HG03460 (cell line): ENCODE measurements around the gene APOBEC3F.
A peak's percentile ranks its signal among the peaks of the same experiment; 100 is the strongest.
"Not testable (repeated sequence)": the region's sequence is repeated elsewhere in the genome, so short reads cannot be mapped to it uniquely, and the experiment has no call there.

Experiments
- ATAC-seq: cut with Tn5 transposase; IDR thresholded peaks from one replicate; pipeline ENCODE4 v1.9.1; 2021; ENCODE audit not compliant: unreplicated experiment

Gene APOBEC3F

DNA sequence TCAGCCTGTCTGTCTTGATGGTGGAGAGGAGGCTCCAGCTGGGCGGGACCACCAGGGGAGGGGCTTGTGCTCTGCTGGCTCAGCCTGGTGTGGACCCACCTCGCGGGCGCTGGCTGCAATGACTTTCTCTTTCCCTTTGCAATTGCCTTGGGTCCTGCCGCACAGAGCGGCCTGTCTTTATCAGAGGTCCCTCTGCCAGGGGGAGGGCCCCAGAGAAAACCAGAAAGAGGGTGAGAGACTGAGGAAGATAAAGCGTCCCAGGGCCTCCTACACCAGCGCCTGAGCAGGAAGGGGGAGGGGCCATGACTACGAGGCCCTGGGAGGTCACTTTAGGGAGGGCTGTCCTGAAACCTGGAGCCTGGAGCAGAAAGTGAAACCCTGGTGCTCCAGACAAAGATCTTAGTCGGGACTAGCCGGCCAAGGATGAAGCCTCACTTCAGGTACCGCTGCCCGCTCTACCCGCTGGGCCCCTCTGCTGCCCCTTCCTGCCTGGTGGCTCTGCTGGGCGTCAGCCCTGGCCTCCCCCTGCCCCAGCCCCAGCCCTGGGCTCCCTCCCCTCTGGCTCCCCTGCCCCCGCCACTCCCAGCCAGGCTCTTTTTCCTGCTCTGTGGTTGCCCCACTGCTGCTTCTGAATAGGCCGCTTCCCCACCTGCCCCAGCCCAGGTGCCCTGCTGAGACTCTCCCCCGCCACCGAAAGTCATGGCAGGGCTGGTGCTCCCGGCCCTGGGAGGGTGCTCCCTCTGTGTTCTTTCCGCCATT is at the start of gene APOBEC3F:
Gene APOBEC3F (plus strand): TSS at position 327 of the 759 bp plus-strand sequence. CDS start 97 bp downstream, at position 424.
- peak; percentile 81 for ATAC-seq

DNA sequence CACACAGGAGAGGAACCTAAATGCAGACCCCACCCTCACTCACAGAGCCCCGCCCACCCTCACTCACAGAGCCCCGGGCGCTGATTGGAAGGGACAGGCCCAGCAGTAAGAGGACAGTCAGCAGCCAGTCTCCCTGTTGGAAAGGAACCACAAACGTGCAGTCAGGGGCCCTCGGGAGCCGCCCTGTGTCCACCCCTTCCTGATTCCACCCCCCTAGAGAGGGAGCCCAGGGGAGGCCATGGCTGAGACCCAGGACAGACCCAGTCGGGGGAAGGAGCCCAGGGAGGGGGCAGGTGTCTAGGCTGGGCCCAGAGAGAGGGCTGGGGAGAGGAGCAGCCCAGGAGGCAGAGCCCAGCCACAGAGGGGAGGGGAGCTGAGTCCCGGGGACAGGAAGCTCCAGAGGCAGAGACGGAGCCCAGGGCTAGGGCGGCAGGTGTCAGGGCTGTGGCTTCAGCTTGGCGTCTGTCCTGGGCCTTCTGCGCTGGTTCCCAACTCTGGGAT is 47.7 kb upstream of the APOBEC3F start:
- ATAC-seq, result not testable (repeated sequence)

- ATAC-seq, result no peak
These were observed 44.6 kb upstream of the APOBEC3F start for GRCh38 chr22:38996105-38996504.

- no peak for ATAC-seq
These were observed 43.1 kb upstream of the APOBEC3F start for GRCh38 chr22:38997518-38997917.

DNA sequence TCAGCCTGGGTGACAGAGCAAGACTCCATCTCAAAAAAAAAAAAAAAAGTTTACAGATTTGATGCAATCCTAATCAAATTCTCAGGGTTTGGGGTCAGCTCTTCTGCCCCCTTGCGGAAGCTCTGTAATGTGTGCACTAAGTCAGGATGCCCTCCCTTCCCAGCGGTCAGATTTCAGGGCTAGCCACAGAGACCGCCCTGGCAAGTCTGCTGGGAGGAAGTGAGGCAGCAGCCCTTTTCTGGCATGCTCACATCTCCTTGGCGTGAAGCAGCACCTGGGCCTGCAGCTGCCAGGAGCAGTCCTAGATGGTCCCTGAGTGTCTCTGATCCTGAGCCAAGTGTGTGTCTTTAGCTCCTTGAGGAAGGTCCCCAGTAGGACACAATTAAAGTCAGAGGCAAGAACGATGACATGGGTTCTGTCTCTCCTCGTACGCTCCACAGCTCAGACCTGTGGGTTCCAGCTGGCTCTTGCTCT is 37.5 kb upstream of the APOBEC3F start:
- ATAC-seq, result no peak

DNA sequence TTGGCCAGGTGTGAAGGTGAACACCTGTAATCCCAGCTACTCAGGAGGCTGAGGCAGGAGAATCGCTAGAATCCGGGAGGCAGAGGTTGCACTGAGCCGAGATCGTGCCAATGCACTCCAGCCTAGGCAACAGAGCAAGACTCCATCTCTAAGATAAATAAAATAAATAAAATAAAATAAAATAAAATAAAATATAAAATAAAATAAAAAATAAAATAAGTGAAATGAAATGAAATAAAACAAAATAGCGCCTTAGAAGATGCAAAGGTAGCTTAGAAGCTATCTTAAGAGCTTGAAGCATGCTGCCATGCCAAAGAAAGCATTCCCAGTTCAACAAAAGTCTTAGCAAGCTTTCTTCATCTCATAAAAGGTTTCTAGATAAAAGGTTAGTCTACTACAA is 33.5 kb upstream of the APOBEC3F start:
- no peak for ATAC-seq

DNA sequence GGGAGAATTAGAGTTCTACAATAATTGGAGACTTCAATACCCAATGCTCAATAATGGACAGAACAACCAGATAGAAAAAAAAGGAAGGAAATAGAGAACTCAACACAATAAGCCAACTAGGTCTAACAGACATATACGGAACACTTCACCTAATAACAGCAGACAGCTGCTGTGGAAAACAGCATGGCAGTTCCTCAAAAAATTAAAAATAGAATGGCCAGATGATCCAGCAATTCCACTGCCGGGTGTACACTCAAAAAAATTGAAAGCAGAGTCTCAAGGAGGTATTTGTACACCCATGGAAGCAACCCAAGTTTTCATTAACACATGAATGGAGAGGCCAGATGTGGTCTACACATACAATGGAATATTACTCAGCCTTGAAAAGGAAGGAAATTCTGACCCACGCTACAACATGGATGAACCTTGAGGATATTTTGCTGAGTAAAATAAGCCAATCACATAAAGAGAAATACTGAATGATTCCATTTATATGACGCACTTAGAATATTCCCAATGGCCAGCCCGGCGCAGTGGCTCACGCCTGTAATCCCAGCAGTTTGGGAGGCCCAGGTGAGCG is 32.3 kb upstream of the APOBEC3F start:
- ATAC-seq, result not testable (repeated sequence)

DNA sequence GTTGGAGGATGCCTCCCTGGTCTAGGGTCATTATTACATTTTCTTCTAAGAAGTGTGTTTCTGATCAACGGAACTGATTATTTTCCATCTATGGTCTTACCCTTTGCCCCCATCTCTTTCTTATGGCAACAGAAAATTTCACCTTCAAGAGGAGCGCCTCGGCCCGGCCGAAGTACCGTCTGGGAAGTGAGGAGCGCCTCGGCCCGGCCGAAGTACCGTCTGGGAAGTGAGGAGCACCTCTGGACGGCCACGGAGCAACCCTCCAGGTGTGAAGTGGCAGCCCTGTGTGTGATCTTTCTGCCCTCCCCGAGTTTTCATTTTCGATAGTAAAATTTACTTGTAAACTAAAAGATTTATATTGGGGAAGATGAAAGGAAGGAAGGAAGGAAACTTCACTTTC is 29.7 kb upstream of the APOBEC3F start:
- no peak for ATAC-seq

DNA sequence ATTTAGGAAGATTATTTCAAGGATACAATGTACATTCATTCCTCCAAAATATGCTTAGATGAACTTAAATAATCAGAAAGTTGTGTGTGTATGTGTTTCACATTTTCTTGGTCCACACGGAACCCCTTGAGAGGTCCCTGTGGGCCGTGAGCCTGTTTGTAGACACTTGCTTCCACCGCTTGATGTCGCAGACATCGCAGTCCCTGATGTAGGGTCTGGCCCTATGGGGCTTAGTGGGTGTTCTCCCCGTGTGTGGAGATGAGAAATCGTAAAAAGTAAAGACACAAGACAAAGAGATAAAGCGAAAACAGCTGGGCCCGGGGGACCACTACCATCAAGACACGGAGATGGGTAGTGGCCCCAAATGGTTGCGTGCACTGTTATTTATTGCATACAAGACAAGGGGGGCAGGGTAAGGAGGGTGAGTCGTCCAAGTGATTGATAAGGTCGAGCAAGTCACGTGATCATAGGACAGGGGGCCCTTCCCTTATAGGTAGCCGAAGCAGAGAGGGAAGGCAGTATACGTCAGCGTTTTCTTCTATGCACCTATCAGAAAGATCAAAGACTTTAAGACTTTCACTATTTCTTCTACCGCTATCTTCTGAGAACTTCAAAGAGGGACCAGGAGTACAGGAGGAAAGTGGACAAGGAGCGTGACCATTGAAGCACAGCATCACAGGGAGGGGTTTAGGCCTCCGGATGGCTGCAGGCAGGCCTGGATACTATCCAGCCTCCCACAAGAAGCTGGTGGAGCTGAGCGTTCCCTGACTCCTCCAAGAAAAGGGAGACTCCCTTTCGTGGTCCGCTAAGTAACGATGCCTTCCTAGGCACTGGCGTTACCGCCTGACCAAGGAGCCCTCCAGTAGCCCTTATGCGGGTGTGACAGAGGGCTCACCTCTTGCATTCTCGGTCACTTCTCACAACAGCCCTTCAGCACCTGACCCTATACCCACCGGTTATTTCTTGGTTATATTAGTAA is 27.8 kb upstream of the APOBEC3F start:
- no peak for ATAC-seq

DNA sequence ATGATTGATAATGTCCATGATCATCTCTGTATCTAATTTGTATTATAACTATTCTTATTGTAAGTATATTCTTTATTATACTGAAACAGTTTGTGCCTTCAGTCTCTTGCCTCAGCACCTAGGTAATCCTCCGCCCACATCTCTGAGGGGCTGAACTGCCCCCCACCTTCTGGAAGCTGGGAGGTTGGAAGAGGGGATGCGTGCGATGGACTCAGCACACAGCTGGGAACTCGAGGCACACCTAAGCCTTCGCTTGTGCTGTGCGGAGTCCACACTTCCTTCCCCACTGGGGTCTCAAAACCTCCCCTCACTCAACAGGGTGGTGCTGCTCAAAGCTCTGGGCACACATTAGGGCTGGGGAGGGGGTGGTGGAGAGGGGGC is 27.1 kb upstream of the APOBEC3F start:
- ATAC-seq, result not testable (repeated sequence)

GRCh38 chr22:39013942-39014722 is 26.5 kb upstream of the APOBEC3F start, which contains the start of gene APOBEC3C:
Gene APOBEC3C, plus strand, starts transcription at chr22:39014257. Its CDS starts 106 bp downstream, at chr22:39014363.
- peak; percentile 84 for ATAC-seq

DNA sequence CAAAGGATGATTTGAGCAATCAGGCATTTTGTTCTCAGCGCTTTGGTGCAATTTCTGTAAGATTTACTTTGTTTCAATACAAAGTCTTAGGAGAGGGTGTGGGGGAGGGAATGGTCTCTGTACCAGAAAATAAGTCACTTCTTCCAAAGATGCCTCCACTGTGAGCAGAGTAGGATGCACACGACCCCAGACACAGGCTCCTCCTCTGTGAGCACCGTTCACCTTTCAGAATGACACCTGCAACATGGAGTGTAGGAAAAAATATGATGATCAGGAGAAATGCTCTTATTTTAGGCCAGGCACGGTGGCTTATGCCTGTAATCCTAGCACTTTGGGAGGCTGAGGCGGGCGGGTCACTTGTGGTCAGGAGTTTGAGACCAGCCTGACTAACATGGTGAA is 25.9 kb upstream of the APOBEC3F start:
- not testable (repeated sequence) for ATAC-seq

DNA sequence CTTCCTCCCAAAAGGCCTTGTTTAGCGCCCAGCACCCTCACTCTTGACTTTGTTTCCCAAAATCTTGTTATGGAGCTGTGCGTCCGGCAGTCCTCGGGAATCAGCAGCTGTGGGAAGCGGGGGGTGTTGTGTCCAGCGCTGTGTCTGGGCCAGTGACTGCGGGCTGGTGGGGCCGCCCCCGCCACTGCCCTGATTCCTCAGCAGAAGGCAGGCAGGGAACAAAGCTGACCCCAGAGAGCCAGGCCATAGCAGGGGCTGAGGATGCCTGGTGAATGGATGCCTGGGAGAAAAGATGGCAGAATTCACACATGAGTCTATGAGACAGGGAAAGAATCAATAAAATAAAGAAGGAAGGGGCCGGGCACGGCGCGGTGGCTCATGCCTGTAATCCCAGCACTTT is 24.1 kb upstream of the APOBEC3F start:
- ATAC-seq, result no peak

- no peak for ATAC-seq
These were observed 22.9 kb upstream of the APOBEC3F start for GRCh38 chr22:39017596-39018365.

DNA sequence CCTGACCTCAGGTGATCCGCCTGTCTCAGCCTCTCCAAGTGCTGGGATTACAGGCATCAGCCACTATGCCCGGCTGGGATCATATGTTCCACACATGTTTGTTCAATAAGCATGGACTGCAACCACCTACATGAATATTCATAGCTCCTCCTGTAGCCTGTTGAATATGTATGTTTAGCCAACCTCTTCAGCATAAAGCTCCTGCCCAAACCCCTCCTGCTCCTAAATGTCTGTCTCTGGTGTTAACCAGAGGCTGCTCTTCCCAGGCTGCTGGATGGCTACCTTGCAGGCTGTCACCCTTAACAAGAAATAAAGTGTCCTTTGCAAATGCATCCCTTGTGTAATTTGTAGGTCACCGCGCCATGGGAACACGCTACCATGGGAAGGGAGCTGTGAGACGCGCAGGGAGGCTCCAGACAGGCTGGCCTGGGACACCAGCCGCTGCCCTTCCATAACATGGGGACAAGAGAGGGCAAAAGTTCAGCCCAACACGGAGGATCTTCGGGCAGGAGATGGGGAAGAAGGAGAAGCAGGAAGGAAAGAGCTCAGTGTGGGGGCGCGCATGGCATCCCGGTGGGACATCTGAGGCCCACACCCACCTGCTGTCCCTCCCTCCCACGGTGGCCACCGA is 20.5 kb upstream of the APOBEC3F start:
- not testable (repeated sequence) for ATAC-seq

DNA sequence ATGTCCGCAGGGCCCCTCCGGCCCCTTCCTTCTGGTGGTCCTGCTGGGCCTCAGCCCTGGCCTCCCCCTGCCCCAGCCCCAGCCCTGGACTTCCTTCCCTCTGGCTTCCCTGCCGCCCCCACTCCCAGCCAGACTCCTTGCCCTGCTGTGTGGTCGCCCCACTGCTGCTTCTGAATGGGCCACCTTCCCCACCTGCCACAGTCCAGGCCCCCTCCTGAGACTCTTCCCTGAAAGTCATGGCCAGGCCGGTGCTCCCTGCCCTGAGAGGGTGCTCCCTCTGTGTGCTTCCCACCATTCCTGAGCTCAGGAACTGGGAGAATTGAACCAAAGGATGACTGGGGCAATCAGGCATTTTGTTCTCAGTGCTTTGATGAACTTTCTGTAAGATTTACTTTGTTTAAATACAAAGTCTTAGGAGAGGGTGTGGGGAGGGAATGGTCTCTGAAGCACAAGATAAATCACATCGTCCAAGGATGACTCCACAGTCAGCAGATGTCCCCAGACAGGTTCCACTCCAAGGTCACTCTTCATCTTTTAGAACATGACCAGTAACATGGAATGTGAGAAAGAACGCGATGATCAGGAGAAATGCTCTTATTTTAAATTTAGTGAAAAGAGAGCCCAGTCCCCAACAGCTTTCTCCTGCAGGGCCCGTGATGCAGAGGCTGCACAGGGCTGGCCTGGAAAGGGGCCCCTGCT is 19.0 kb upstream of the APOBEC3F start:
- no peak for ATAC-seq

GRCh38 chr22:39024519-39025308 is 15.9 kb upstream of the APOBEC3F start:
- no peak for ATAC-seq
